Measurements from ENCODE around the gene RABEP1.
A peak's percentile ranks its signal among the peaks of the same experiment; 100 is the strongest.

Gene RABEP1

DNA sequence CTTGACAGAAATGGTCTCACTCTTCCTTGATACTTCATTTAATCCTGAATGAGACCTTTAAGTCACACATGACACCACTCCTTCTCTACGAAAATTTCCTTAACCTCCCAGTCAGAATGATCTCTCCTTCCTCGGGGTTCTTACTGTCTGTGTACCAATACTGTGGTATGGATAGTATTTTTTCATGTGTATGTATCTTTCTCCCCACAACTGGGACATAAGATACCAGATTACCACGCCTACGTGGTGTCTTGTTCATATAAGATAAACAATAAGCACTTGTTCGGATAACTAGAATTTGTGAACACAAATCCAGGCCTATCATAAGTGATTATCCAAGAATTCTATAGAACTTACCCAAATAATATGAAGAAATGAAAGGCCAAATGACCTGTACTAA lies 126.1 kb downstream of the RABEP1 start:
- POLR2A ChIA-PET = no interaction called here
- CTCF ChIA-PET = no interaction called here
- no peak for DNase-seq (ENCODE audit: extremely low spot score)

DNA sequence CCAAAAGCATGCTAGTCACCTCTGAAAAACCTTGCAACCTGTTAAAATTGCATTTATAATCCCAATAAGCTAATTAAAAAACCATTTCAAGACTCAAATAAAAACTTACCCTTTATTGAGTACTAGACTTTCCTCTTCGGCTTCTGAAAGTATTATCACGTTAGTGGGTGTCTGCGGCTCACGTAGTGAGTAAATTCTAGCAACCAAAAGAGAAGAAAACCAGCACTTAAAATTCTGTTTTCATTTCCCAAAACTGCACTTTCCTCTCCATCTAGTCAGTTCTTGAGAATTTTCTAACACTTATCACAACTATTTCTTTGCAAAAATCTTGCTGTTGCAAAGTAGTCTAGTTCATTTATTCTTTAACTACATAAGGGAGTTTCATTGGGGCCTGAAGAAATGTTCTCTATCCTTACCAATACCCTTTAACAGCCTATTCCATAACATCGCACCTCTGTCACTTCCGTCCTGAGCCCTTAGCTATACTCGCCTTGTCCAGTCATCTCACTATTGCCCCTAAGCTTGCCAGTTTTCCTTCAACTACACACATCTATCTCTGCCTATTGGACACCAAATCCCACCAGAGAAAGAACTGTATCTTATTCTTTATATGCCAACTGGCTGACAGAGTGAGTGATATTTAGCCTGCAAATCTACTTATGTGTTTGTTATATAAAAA lies 128.6 kb downstream of the RABEP1 start:
- POLR2A ChIA-PET = interaction anchor here (0.6 kb wide), 1 partner anchor 21 kb away, joined by 3 read pairs; no protein-coding TSS in a partner anchor
- CTCF ChIA-PET = interaction anchor here (1.0 to 1.5 kb wide), 3 partner anchors 23 to 29 kb away, joined by 3 to 4 read pairs (median 3); partner anchors contain the start of gene C1QBP

More for the DNA sequence above, 126.1 kb downstream of the RABEP1 start:
- TF ChIP-seq, protein P1, sequence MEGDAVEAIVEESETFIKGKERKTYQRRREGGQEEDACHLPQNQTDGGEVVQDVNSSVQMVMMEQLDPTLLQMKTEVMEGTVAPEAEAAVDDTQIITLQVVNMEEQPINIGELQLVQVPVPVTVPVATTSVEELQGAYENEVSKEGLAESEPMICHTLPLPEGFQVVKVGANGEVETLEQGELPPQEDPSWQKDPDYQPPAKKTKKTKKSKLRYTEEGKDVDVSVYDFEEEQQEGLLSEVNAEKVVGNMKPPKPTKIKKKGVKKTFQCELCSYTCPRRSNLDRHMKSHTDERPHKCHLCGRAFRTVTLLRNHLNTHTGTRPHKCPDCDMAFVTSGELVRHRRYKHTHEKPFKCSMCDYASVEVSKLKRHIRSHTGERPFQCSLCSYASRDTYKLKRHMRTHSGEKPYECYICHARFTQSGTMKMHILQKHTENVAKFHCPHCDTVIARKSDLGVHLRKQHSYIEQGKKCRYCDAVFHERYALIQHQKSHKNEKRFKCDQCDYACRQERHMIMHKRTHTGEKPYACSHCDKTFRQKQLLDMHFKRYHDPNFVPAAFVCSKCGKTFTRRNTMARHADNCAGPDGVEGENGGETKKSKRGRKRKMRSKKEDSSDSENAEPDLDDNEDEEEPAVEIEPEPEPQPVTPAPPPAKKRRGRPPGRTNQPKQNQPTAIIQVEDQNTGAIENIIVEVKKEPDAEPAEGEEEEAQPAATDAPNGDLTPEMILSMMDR (IDR thresholded peaks at IDR 0.05; ENCODE audit: control extremely low read depth, extremely low read depth, low read depth, missing control alignments) = no peak

DNA sequence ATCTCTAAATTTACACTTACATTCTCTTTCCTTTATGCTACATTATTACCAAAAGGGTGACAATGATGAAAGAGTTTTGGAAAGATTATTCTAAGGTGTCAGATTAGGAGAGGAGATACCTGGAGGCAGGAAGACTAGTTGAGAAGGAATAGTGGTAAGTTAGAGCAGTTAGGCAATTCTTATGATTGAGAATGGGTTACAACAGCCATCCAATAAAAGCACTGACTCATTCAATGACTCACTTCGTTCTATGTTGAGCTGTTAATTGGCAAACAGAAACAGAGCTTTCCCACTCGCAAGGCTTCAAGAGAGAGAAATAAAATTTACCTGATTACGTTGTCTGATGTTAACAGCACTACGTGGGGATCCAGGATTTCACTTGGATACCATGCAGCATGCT lies 131.6 kb downstream of the RABEP1 start:
- DNase-seq (ENCODE audit: extremely low spot score) = no peak
- POLR2A ChIA-PET = interaction anchor here (0.7 kb wide), 1 partner anchor 33 kb away, joined by 3 read pairs; no protein-coding TSS in a partner anchor
- TF ChIP-seq, protein P1 (IDR thresholded peaks at IDR 0.05; ENCODE audit: control extremely low read depth, extremely low read depth, low read depth, missing control alignments) = no peak
- CTCF ChIA-PET = interaction anchor here (1.4 to 2.6 kb wide), 2 partner anchors 9 to 25 kb away, joined by 4 to 11 read pairs; partner anchors contain the start of gene C1QBP

More for the DNA sequence above, 128.6 kb downstream of the RABEP1 start:
- peak; percentile 22 for DNase-seq (ENCODE audit: extremely low spot score)
- TF ChIP-seq, protein P1 (IDR thresholded peaks at IDR 0.05; ENCODE audit: control extremely low read depth, extremely low read depth, low read depth, missing control alignments) = no peak

DNA sequence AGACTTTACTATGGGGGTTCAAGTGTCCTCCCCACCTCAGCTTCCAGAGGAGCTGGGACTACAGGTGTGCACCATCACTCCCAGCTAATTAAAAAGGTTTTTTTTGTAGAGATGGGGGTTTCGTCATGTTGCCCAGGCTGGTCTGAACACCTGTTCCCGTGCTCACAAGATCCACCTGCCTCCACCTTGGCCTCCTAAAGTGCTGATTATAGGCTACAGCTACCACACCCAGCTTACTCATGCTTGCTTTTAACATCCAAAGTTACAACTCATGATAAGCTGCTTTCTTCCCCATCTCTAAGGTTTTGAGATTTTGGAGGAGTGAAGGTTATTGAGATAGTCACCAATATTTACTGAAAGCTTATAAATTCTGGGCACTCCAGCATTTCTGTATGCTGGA lies 134.8 kb downstream of the RABEP1 start:
- TF ChIP-seq, protein P1 (IDR thresholded peaks at IDR 0.05; ENCODE audit: control extremely low read depth, extremely low read depth, low read depth, missing control alignments) = no peak
- POLR2A ChIA-PET = no interaction called here
- CTCF ChIA-PET = interaction anchor here (1.6 to 2.0 kb wide), 3 partner anchors 11 to 22 kb away, joined by 3 to 8 read pairs (median 7); partner anchors contain the start of gene C1QBP
- DNase-seq (ENCODE audit: extremely low spot score) = no peak

DNA sequence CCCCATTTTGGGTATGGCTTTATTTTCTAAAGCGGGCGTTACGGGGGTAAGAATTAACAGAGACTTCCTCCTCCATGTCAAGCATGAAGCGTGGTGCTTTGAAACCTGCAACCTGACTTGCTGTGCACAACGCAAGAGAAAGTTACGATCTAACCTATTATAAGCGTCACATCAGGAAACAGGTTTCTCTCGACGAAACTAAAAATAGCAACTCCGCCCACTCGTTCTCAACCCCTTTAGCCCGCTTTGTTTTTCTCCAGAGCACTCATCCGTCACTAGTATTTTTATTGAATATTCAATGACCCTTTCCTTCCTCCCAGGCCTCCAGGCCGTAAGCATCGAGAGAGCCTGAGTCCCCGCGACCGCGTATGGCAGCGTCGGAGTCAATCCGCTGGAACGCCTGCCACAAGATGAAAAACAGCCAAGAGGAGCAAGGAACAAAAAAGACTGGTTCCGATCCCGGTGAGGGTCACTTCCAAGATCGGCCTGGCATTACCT lies 136.8 kb downstream of the RABEP1 start:
- POLR2A ChIA-PET = interaction anchor here (0.6 to 1.0 kb wide), 3 partner anchors 16 to 130 kb away, joined by 3 to 4 read pairs (median 4); partner anchors contain the start of gene C1QBP
- DNase-seq (ENCODE audit: extremely low spot score) = peak; percentile 79
- CTCF ChIA-PET = interaction anchor here (0.7 to 1.1 kb wide), 4 partner anchors 13 to 169 kb away, joined by 3 to 10 read pairs (median 4); partner anchors contain the start of gene C1QBP
- TF ChIP-seq, protein P1 (IDR thresholded peaks at IDR 0.05; ENCODE audit: control extremely low read depth, extremely low read depth, low read depth, missing control alignments) = no peak

DNA sequence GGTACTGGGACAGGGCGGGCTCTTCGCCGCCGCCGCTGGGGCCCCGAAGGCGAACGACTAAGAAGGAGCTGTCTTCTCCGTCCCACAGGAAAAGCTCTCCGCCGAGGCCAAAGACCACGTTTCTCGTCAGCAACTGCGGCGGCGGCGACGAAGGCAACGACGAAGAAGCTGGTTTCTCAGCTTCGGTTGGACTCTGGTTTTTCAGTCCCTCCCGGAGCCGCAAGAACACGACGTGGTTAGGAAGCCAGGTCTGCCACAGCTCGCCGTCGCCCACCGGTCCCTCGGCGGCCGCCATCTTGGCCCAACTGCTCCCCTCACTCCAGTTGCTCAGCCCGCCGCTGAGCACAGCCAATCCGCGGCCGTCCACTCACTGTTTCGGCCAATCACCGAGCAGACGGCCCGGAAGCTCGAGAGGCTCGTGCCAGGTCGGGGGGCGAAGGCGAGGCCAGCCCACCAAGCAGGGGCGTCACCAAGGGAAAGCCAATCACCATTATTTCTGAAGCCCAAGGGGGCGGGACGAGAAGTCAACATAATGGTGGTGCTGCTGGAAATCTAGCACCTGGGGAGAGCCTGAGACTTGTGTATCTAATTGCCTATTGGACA lies 137.4 kb downstream of the RABEP1 start, which contains the start of gene NUP88:
NUP88 (minus strand) TSS at position 307 of the 603 bp plus-strand sequence; CDS start at position 295, 12 bp downstream.
- ChIA-PET POLR2A (interaction anchor here (0.6 to 1.0 kb wide), 3 partner anchors 16 to 130 kb away, joined by 3 to 4 read pairs (median 4); partner anchors contain the start of gene C1QBP), CTCF (interaction anchor here (0.7 to 1.1 kb wide), 4 partner anchors 13 to 169 kb away, joined by 3 to 10 read pairs (median 4); partner anchors contain the start of gene C1QBP)
- DNase-seq (ENCODE audit: extremely low spot score) = peak; percentile 97
- TF ChIP-seq, protein P1 (IDR thresholded peaks at IDR 0.05; ENCODE audit: control extremely low read depth, extremely low read depth, low read depth, missing control alignments) = no peak
